VCaP (cell line): ENCODE data around the gene MAPKBP1.

Experiments
- H3K27ac ChIP-seq: fragments of 450-650 bp; 2 replicates; pipeline ENCODE4 v1.5.1; 2017
- TF ChIP-seq, protein P1 (sequence below): fragments of 450-650 bp; conservative IDR thresholded peaks from 2 replicates; pipeline ENCODE4 v1.5.1; 2017; ENCODE audit warnings: mild to moderate bottlenecking, moderate library complexity

Gene MAPKBP1

GRCh38 chr15:41847206-41847605 is 72.9 kb downstream of the MAPKBP1 start:
- TF ChIP-seq, protein P1, sequence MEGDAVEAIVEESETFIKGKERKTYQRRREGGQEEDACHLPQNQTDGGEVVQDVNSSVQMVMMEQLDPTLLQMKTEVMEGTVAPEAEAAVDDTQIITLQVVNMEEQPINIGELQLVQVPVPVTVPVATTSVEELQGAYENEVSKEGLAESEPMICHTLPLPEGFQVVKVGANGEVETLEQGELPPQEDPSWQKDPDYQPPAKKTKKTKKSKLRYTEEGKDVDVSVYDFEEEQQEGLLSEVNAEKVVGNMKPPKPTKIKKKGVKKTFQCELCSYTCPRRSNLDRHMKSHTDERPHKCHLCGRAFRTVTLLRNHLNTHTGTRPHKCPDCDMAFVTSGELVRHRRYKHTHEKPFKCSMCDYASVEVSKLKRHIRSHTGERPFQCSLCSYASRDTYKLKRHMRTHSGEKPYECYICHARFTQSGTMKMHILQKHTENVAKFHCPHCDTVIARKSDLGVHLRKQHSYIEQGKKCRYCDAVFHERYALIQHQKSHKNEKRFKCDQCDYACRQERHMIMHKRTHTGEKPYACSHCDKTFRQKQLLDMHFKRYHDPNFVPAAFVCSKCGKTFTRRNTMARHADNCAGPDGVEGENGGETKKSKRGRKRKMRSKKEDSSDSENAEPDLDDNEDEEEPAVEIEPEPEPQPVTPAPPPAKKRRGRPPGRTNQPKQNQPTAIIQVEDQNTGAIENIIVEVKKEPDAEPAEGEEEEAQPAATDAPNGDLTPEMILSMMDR, result no peak
- H3K27ac ChIP-seq, result no peak overlapping the region

DNA sequence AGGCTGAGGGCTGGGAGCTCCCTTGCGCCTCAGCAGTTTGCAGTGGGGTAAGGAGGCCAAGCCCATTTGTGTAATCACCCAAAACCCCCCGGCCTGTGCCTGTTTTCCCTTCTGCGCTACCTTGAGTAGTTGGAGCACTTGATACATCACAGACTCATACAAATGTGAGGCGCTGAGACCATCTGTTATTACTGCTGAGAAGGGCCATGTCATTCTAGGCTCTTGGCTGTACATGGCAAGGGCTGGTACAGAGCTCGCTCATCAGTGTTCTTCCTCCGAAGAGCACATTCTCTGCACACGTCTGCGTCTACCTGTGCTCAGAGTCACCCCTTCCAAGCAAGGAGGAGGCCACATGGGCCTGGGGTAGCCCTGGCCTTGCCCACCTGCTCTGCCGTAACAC is 73.7 kb downstream of the MAPKBP1 start:
- H3K27ac ChIP-seq, result no peak overlapping the region
- TF ChIP-seq, protein P1, result no peak

GRCh38 chr15:41848631-41849030 is 74.3 kb downstream of the MAPKBP1 start:
- H3K27ac ChIP-seq, result no peak overlapping the region
- TF ChIP-seq, protein P1, result no peak

GRCh38 chr15:41849204-41849603 is 74.9 kb downstream of the MAPKBP1 start:
- no peak overlapping the region for H3K27ac ChIP-seq
- TF ChIP-seq, protein P1, result no peak

DNA sequence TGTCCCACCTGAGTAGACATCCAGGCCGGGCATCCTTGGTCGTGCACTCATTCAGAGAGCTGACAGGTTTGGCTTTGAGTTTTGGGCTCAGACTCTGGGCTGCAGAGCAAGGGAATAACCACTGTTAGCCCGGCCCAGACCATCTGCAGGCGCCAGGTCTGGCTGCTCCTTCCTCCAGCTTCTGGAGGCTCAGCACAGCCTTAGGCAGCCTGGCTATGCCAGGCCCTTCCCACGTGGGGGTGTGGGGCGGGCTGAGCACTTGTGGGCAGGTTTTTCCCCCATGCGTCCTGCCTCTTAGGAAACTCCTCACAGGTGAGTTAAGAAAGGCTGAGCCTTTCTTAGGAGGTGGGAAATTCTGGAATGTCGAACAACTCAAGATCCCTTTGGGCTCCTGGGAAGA is 75.6 kb downstream of the MAPKBP1 start:
- TF ChIP-seq, protein P1, result no peak

DNA sequence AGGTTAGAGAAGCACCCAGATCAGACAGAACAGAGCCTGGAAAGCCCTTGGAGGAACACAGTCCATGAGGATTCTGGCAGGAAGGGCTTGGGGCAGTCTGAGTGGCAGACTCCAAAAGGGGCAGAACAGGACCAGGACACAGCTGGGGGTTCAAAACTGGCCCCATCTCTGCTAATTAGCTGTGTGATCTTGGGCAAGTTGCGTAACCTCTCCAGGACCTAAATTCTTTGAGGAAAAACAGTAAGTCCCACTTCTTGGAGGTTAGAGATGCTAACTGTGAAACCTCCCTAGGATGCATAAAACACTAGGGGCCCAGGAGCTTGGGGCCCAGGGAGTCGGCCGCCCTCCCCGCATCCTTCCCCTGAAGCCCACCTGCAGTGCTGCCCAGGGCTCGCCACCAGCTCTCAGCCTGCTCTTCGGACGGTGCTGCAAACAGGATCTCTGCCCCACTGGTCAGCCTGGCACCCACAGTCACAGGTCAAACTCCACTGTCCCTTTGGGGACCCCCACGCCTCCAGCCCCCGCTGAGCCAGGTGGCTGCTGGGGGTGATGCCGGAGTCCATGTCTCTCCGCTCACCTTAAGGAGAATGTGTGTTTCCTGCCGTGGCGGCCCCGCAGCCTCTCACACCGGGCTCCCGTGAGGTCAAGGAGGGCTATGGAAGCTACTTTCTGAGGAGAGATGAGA is 76.3 kb downstream of the MAPKBP1 start:
- no peak overlapping the region for H3K27ac ChIP-seq
- TF ChIP-seq, protein P1, result no peak

More for the DNA sequence above, 75.6 kb downstream of the MAPKBP1 start:
- no peak overlapping the region for H3K27ac ChIP-seq

- TF ChIP-seq, protein P1, result no peak
- H3K27ac ChIP-seq, result no peak overlapping the region
Observed at GRCh38 chr15:41851167-41851523, 76.9 kb downstream of the MAPKBP1 start.
